ENCODE measurements around the gene ZFAND2B.

Gene ZFAND2B

GRCh38 chr2:219205981-219206327, 628 bp upstream of the ZFAND2B start:
- TF ChIP-seq SIN3A (IDR thresholded peaks at IDR 0.05; ENCODE audit: borderline replicate concordance, insufficient read depth, low read length): no peak
- no peak for TF ChIP-seq FOXP2 (optimal IDR thresholded peaks at IDR 0.05; ENCODE audit: borderline replicate concordance, extremely low read depth, extremely low read length, insufficient read depth)
- TF ChIP-seq POLR2AphosphoS5 (IDR thresholded peaks at IDR 0.05; ENCODE audit: low read depth, low read length): no peak
- TF ChIP-seq REST (IDR thresholded peaks at IDR 0.05; ENCODE audit: insufficient read depth in 1 of 2, low read depth in 2 of 2, low read length in 2 of 2): no peak
- TF ChIP-seq TAF1 (IDR thresholded peaks at IDR 0.05; ENCODE audit: borderline replicate concordance, insufficient read depth, low read length): no peak

- TF ChIP-seq FOXP2 (optimal IDR thresholded peaks at IDR 0.05; ENCODE audit: borderline replicate concordance, extremely low read depth, extremely low read length, insufficient read depth) (no peak), POLR2AphosphoS5 (IDR thresholded peaks at IDR 0.05; ENCODE audit: low read depth, low read length) (0 out of 2 replicates have a peak, but pooled peaks have one; percentile 6), TAF1 (IDR thresholded peaks at IDR 0.05; ENCODE audit: borderline replicate concordance, insufficient read depth, low read length) (no peak), SIN3A (IDR thresholded peaks at IDR 0.05; ENCODE audit: borderline replicate concordance, insufficient read depth, low read length) (no peak), REST (IDR thresholded peaks at IDR 0.05; ENCODE audit: insufficient read depth in 1 of 2, low read depth in 2 of 2, low read length in 2 of 2) (no peak)
Measured at GRCh38 chr2:219207134-219207883, 727 bp downstream of the ZFAND2B start.

- no peak for TF ChIP-seq REST (IDR thresholded peaks at IDR 0.05; ENCODE audit: insufficient read depth in 1 of 2, low read depth in 2 of 2, low read length in 2 of 2)
- no peak for TF ChIP-seq TAF1 (IDR thresholded peaks at IDR 0.05; ENCODE audit: borderline replicate concordance, insufficient read depth, low read length)
- TF ChIP-seq FOXP2 (optimal IDR thresholded peaks at IDR 0.05; ENCODE audit: borderline replicate concordance, extremely low read depth, extremely low read length, insufficient read depth): no peak
- no peak for TF ChIP-seq POLR2AphosphoS5 (IDR thresholded peaks at IDR 0.05; ENCODE audit: low read depth, low read length)
- TF ChIP-seq SIN3A (IDR thresholded peaks at IDR 0.05; ENCODE audit: borderline replicate concordance, insufficient read depth, low read length): no peak
Measured at GRCh38 chr2:219207884-219208740, 1.5 kb downstream of the ZFAND2B start.

GRCh38 chr2:219209236-219210195, 2.9 kb downstream of the ZFAND2B start:
- TF ChIP-seq SIN3A (IDR thresholded peaks at IDR 0.05; ENCODE audit: borderline replicate concordance, insufficient read depth, low read length): no peak
- TF ChIP-seq TAF1 (IDR thresholded peaks at IDR 0.05; ENCODE audit: borderline replicate concordance, insufficient read depth, low read length): no peak
